ENCODE data around the gene CCDC186. TPM values are rescaled to one million over a fixed set of nuclear protein-coding genes. Genes with fewer than 3 reads are reported as not detected.
A peak's percentile ranks its signal among the peaks of the same experiment; 100 is the strongest.

Gene CCDC186
- total and polyA plus RNA-seq, 4 donors: 5.3 to 96.7 (median 15.1) TPM

- Histone ChIP-seq H3K9me3 (ENCODE audit: control insufficient read depth in 4 of 4, insufficient read depth in 3 of 4, low read length in 3 of 4) (peaks cover 0 to 5% (median 0%) of the 10 kb centered on the region in 4 donors), H3K4me1 (ENCODE audit: control insufficient read depth in 5 of 5, insufficient read depth in 5 of 5, low read length in 5 of 5) (peaks cover 0 to 21% (median 6%) of the 10 kb centered on the region in 5 donors), H3K27me3 (ENCODE audit: control insufficient read depth in 3 of 3, insufficient read depth in 3 of 3, low read length in 2 of 3) (peaks cover 0 to 10% (median 0%) of the 10 kb centered on the region in 3 donors), H3K27ac (ENCODE audit: low read depth in 1 of 2, low read length in 1 of 2) (peak overlapping the region; percentile 92 to 98), H3K9ac (ENCODE audit: insufficient read depth in 1 of 2, low read length in 2 of 2) (peak overlapping the region; percentile 88 to 89), H3K36me3 (ENCODE audit: control insufficient read depth in 4 of 4, insufficient read depth in 4 of 4, low read length in 4 of 4) (peaks cover 0 to 4% (median under 1%) of the 10 kb centered on the region in 4 donors), H3K4me3 (peak overlapping the region; percentile 96)
- DNase-seq: peak in 1 of 3 donors; percentile 7
- TF ChIP-seq, protein P1, sequence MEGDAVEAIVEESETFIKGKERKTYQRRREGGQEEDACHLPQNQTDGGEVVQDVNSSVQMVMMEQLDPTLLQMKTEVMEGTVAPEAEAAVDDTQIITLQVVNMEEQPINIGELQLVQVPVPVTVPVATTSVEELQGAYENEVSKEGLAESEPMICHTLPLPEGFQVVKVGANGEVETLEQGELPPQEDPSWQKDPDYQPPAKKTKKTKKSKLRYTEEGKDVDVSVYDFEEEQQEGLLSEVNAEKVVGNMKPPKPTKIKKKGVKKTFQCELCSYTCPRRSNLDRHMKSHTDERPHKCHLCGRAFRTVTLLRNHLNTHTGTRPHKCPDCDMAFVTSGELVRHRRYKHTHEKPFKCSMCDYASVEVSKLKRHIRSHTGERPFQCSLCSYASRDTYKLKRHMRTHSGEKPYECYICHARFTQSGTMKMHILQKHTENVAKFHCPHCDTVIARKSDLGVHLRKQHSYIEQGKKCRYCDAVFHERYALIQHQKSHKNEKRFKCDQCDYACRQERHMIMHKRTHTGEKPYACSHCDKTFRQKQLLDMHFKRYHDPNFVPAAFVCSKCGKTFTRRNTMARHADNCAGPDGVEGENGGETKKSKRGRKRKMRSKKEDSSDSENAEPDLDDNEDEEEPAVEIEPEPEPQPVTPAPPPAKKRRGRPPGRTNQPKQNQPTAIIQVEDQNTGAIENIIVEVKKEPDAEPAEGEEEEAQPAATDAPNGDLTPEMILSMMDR (IDR thresholded peaks at IDR 0.05; ENCODE audit: control extremely low read depth, extremely low read depth): no peak
- ATAC-seq (ENCODE audit: insufficient read depth, low FRiP score): no peak
- WGBS, 2 donors: 23 to 38% methylated on average over 9 of the region's 9 CpGs
These were observed 1.0 kb downstream of the CCDC186 start for GRCh38 chr10:114172776-114173602.

GRCh38 chr10:114172216-114172615, 1.8 kb downstream of the CCDC186 start:
- no peak for ATAC-seq (ENCODE audit: insufficient read depth, low FRiP score)
- Histone ChIP-seq H3K36me3 (ENCODE audit: control insufficient read depth in 4 of 4, insufficient read depth in 4 of 4, low read length in 4 of 4) (peaks cover 0 to 4% (median 2%) of the 10 kb centered on the region in 4 donors), H3K4me3 (no peak overlapping the region), H3K9me3 (ENCODE audit: control insufficient read depth in 4 of 4, insufficient read depth in 3 of 4, low read length in 3 of 4) (peaks cover 0 to 5% (median 0%) of the 10 kb centered on the region in 4 donors), H3K27me3 (ENCODE audit: control insufficient read depth in 3 of 3, insufficient read depth in 3 of 3, low read length in 2 of 3) (peaks cover 0 to 10% (median 0%) of the 10 kb centered on the region in 3 donors), H3K9ac (ENCODE audit: insufficient read depth in 1 of 2, low read length in 2 of 2) (peak overlapping the region in 1 of 2 donors; percentile 88), H3K4me1 (ENCODE audit: control insufficient read depth in 5 of 5, insufficient read depth in 5 of 5, low read length in 5 of 5) (peaks cover 0 to 21% (median 6%) of the 10 kb centered on the region in 5 donors), H3K27ac (ENCODE audit: low read depth in 1 of 2, low read length in 1 of 2) (peak overlapping the region in 1 of 2 donors; percentile 46)
- 32 to 74% methylated on average over 1 of the region's 1 CpG for WGBS, 2 donors
- TF ChIP-seq, protein P1 (IDR thresholded peaks at IDR 0.05; ENCODE audit: control extremely low read depth, extremely low read depth): no peak
- DNase-seq: peak in 2 of 3 donors; percentile 34 to 35

- WGBS, 2 donors: 95 to 100% methylated on average over 3 of the region's 3 CpGs
- TF ChIP-seq, protein P1 (IDR thresholded peaks at IDR 0.05; ENCODE audit: control extremely low read depth, extremely low read depth): no peak
- peaks cover 0 to 4% (median 2%) of the 10 kb centered on the region in 4 donors for H3K36me3 ChIP-seq (ENCODE audit: control insufficient read depth in 4 of 4, insufficient read depth in 4 of 4, low read length in 4 of 4)
- no peak overlapping the region for H3K27ac ChIP-seq (ENCODE audit: low read depth in 1 of 2, low read length in 1 of 2)
- H3K9me3 ChIP-seq (ENCODE audit: control insufficient read depth in 4 of 4, insufficient read depth in 3 of 4, low read length in 3 of 4): peaks cover 0 to 5% (median 0%) of the 10 kb centered on the region in 4 donors
- no peak overlapping the region for H3K4me3 ChIP-seq
- no peak for DNase-seq
- no peak overlapping the region for H3K9ac ChIP-seq (ENCODE audit: insufficient read depth in 1 of 2, low read length in 2 of 2)
- no peaks in the 10 kb centered on the region for H3K27me3 ChIP-seq (ENCODE audit: control insufficient read depth in 3 of 3, insufficient read depth in 3 of 3, low read length in 2 of 3)
- ATAC-seq (ENCODE audit: insufficient read depth, low FRiP score): no peak
- peaks cover 0 to 21% (median 8%) of the 10 kb centered on the region in 5 donors for H3K4me1 ChIP-seq (ENCODE audit: control insufficient read depth in 5 of 5, insufficient read depth in 5 of 5, low read length in 5 of 5)
These were observed 5.5 kb downstream of the CCDC186 start for GRCh38 chr10:114168450-114169009.
